Transverse colon (tissue), 4 donors: ENCODE measurements around the gene OLFM1. TPM values are rescaled to one million over a fixed set of nuclear protein-coding genes. Genes with fewer than 3 reads are reported as not detected.

Source experiments
- DNase-seq: peaks from one replicate; pipeline ENCODE4 v3.0.0-alpha.2; 2019
- H3K27ac ChIP-seq, 4 donors: fragments of 200-600 bp; sonication (generic); 2 replicates each; pipeline ENCODE4 v1.5.1; 2016 to 2018; ENCODE audit warnings: inconsistent platforms in 4 of 4
- H3K27me3 ChIP-seq: fragments of 200-600 bp; sonication (generic); 2 replicates; pipeline ENCODE4 v1.5.1; 2017; ENCODE audit warnings: inconsistent platforms
- H3K36me3 ChIP-seq, 4 donors: fragments of 200-600 bp; sonication (generic); 2 replicates each; pipeline ENCODE4 v1.5.1; 2017 to 2019; ENCODE audit warnings: inconsistent platforms in 4 of 4
- H3K4me1 ChIP-seq, 4 donors: fragments of 200-600 bp; sonication (generic); 2 replicates each; pipeline ENCODE4 v1.5.1; 2017 to 2020; ENCODE audit warnings: inconsistent platforms in 4 of 4
- H3K4me3 ChIP-seq, 4 donors: fragments of 200-600 bp; sonication (generic); 1 replicate in 1 of 4; 2 replicates in 3 of 4; pipeline versions ENCODE4 v1.5.1 to v1.6.1; 2017 to 2019; ENCODE audit warnings: inconsistent platforms in 4 of 4
- H3K9me3 ChIP-seq, 2 donors: fragments of 200-600 bp; sonication (generic); 2 replicates each; pipeline ENCODE4 v1.5.1; 2017 to 2019; ENCODE audit warnings: inconsistent platforms in 2 of 2
- EP300 ChIP-seq: sonication (generic); formaldehyde crosslinking; IDR thresholded peaks from one replicate; pipeline ENCODE4 v1.6.1; 2017; ENCODE audit warnings: antibody characterized with exemption, low read depth
- POLR2A ChIP-seq: fragments of 450-650 bp; IDR thresholded peaks from one replicate; pipeline ENCODE4 v1.6.1; 2016; ENCODE audit warnings: antibody characterized with exemption, mild to moderate bottlenecking, moderate library complexity
- POLR2AphosphoS5 ChIP-seq, 3 donors: sonication (generic); formaldehyde crosslinking; IDR thresholded peaks; one replicate each; pipeline ENCODE4 v1.6.1; 2016; ENCODE audit warnings: antibody characterized with exemption in 3 of 3
- WGBS, 2 donors: methylation state at CpG; one replicate each; pipeline ENCODE4 v1.1.5; 2018; ENCODE audit warnings: low coverage in 1 of 2; 5-methylcytosine and 5-hydroxymethylcytosine counted together
- in situ Hi-C, 4 donors: fragments of 200-750 bp; cut with MboI; loops; one replicate each; pipeline versions ENCODE4 v1.15.0 to v1.15.1; 2017; ENCODE audit warnings: low sequenced_read_pairs in 3 of 4, low pct_ligation_motif_present in 1 of 4, low pct_unique_long_range_greater_than_20kb in 1 of 4
- intact Hi-C: fragments of 100-400 bp; cut with DNase I; formaldehyde crosslinking; loops from one replicate; pipeline ENCODE4 v1.15.1; 2023; ENCODE audit warnings: low total_unique reads
- total RNA-seq, 4 donors: library from RNA; depleted of rRNA; stranded (reverse); fragments of >200 nt; gene quantifications; one replicate each; pipeline ENCODE4 v1.1.0, GENCODE V29; 2016
- TF ChIP-seq, protein P1 (sequence below), 5 experiments: fragments of 200-600 bp in 3 of 5; fragments of 450-650 bp in 2 of 5; sonication (generic) in 3 of 5; IDR thresholded peaks; 1 replicate in 2 of 5; 2 replicates in 3 of 5; pipeline ENCODE4 v1.5.1; 2016 to 2017; ENCODE audit warnings: antibody characterized with exemption in 5 of 5, inconsistent platforms in 3 of 5, mild to moderate bottlenecking in 2 of 5, moderate library complexity in 1 of 5

OLFM1 gene
- total RNA-seq, 4 donors from 2014 or later: 3.7 to 7.8 (median 4.0) TPM; not detected in 1

DNA sequence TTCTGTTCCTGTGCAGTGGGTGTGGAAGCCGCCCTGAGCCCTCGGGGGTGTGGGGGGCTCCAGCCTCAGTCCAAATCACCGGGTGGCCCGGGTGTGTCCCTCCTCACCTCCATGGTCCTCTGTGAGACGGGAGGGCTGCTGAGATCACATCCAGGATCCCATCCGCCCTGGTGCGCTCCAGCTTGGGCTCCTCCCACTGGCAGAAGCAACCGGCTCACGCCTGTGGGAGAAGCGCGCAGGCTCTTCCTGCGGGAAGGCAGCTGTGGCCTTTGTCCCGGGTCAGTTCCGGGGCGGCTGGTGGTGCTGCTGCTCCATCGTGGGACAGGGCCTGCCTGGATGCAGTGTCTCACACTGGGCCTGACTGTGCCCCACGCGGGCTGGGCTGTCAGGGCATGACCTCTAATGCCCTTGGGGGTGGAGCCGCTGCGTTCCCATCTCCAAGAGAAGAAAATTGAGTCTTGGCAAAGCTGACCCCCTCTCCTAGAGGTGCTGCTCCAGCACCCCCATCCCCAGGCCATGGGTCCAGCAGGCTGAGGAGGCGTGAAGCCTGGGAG lies 18.5 kb downstream of the OLFM1 start:
- TF ChIP-seq POLR2AphosphoS5 (IDR thresholded peaks at IDR 0.05): no peak
- TF ChIP-seq, protein P1, sequence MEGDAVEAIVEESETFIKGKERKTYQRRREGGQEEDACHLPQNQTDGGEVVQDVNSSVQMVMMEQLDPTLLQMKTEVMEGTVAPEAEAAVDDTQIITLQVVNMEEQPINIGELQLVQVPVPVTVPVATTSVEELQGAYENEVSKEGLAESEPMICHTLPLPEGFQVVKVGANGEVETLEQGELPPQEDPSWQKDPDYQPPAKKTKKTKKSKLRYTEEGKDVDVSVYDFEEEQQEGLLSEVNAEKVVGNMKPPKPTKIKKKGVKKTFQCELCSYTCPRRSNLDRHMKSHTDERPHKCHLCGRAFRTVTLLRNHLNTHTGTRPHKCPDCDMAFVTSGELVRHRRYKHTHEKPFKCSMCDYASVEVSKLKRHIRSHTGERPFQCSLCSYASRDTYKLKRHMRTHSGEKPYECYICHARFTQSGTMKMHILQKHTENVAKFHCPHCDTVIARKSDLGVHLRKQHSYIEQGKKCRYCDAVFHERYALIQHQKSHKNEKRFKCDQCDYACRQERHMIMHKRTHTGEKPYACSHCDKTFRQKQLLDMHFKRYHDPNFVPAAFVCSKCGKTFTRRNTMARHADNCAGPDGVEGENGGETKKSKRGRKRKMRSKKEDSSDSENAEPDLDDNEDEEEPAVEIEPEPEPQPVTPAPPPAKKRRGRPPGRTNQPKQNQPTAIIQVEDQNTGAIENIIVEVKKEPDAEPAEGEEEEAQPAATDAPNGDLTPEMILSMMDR (IDR thresholded peaks at IDR 0.05): no peak
- TF ChIP-seq EP300: no peak
- TF ChIP-seq POLR2A: no peak
- DNase-seq: no peak
- H3K27me3 ChIP-seq: peaks cover 8% of the 10 kb centered on the region
- no peak overlapping the region for H3K27ac ChIP-seq
- intact Hi-C loops (no loop called here), in situ Hi-C loops (no loop called here)
- H3K9me3 ChIP-seq: no peaks in the 10 kb centered on the region
- H3K4me3 ChIP-seq: no peak overlapping the region
- no peaks in the 10 kb centered on the region for H3K4me1 ChIP-seq
- WGBS, 2 donors: 60% methylated on average over 17 of the region's 21 CpGs; no CpG with 5 or more reads in 1 of the 2 donors
- no peaks in the 10 kb centered on the region for H3K36me3 ChIP-seq

DNA sequence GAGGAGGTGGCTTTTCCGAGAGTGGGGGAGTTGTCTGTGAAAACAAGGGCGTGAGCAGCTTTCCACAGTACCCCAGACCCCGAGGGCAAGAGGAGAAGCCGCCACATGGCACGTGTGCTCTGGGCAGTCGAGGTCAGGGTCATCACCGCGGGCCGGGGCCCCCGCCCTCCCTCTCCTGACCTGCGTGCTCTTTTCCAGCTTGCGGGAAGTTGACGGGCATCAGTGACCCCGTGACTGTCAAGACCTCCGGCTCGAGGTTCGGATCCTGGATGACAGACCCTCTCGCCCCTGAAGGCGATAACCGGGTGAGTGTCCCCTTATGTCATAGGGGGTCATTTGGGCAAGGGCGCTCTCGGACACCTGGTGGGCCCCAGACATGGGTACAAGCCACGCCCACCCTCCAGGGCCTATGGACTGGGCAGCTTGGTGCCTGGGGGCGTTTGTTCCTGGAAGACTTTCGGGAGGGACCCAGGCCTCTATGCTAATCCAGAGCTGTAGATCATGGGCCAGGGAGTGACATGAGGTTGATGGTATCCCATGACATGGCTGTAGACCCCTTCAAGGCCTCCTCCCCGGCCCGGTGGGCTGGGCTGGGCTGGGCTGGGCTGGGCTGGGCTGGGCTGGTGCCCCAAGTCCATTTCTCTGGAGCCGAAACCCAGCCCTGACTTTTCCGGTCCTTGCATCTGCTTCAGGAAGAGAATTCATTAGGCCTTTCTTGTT lies 19.2 kb downstream of the OLFM1 start:
- Histone ChIP-seq H3K4me3 (no peak overlapping the region), H3K27ac (no peak overlapping the region), H3K27me3 (peaks cover 8% of the 10 kb centered on the region), H3K4me1 (no peaks in the 10 kb centered on the region), H3K36me3 (no peaks in the 10 kb centered on the region), H3K9me3 (no peaks in the 10 kb centered on the region)
- in situ Hi-C loops: no loop called here
- intact Hi-C loops: no loop called here
- no peak for DNase-seq
- 79% methylated on average over 29 of the region's 29 CpGs; no CpG with 5 or more reads in 1 of the 2 donors for WGBS, 2 donors
- no peak for TF ChIP-seq POLR2AphosphoS5 (IDR thresholded peaks at IDR 0.05)
- TF ChIP-seq, protein P1 (IDR thresholded peaks at IDR 0.05): no peak

DNA sequence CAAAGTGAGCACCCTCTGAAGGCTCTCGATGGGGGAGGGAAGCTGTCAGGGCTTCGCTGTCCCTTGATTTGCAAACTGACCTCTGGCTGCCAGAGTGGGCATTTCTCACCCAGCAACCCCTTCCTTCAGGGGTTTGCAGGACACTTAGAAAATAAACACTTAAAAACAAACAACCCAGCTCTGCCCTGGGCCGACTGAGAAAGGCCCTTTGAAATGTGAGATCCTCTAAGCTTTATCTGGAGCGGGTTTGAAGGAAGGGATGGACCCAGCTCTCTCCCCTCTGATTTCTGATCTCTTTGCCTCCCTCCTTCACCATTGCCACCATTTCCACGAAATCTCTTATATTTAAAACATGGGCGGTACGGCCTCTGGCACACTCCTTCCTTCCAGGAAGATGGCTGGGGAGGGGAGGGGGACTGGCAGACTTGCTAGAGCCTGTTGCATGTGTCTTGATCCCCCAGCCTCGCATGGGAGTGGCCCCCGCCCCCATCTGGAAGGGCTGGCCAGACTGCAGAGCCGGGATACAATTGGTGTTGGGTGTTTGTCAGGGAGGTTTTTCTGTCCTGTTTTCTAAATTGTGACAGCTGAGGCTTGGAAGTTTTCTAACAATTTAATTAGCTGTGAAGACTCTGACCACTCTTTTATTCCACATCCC lies 20.2 kb downstream of the OLFM1 start:
- H3K27ac ChIP-seq: no peak overlapping the region
- intact Hi-C loops (no loop called here), in situ Hi-C loops (no loop called here)
- no peaks in the 10 kb centered on the region for H3K9me3 ChIP-seq
- TF ChIP-seq POLR2A (no peak), POLR2AphosphoS5 (IDR thresholded peaks at IDR 0.05) (no peak), EP300 (no peak)
- TF ChIP-seq, protein P1 (IDR thresholded peaks at IDR 0.05): no peak
- 43 to 57% methylated on average over 3 to 10 of the region's 10 CpGs for WGBS, 2 donors
- peaks cover 8% of the 10 kb centered on the region for H3K27me3 ChIP-seq
- H3K36me3 ChIP-seq: no peaks in the 10 kb centered on the region
- no peak overlapping the region for H3K4me3 ChIP-seq
- no peak for DNase-seq
- H3K4me1 ChIP-seq: no peaks in the 10 kb centered on the region

DNA sequence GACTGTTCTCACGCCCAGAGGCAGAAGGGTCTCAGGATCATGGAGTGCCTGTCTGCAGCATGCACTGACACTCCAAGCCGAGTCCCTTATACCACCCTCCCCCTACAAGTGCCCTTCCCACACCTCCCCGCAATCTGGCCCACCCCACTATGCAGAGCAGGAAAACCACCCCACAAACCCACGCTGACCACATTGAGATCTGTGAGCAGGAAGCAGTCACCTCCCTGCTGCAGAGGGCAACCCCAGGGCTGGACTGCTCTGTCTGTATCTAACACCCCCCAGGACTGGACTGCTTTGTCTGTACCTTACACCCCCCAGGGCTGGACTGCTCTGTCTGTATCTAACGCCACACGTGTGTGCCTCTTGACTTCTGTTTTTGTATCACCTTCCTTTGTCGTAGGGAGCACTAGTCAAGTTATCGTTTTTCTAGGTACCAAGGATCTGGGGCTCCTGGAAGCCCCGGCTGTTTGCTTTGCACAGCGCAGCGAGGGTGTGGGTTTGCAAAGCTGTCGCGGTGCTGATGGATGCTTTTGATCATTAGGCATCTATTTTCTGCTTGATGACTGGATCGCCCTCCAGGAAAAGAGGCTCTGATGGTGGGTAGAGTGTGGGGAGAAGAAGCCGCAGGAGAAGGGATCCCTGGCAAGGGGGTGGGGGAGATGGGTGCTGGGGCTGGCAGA lies 21.5 kb downstream of the OLFM1 start:
- no peak for DNase-seq
- TF ChIP-seq POLR2A: no peak
- TF ChIP-seq, protein P1 (IDR thresholded peaks at IDR 0.05): no peak
- TF ChIP-seq EP300: no peak
- no peak for TF ChIP-seq POLR2AphosphoS5 (IDR thresholded peaks at IDR 0.05)
- Histone ChIP-seq H3K4me1 (no peaks in the 10 kb centered on the region), H3K27me3 (peaks cover 8% of the 10 kb centered on the region), H3K36me3 (no peaks in the 10 kb centered on the region), H3K9me3 (no peaks in the 10 kb centered on the region), H3K4me3 (no peak overlapping the region), H3K27ac (no peak overlapping the region)
- 77 to 80% methylated on average over 1 to 15 of the region's 15 CpGs for WGBS, 2 donors
- in situ Hi-C loops: no loop called here
- intact Hi-C loops: no loop called here
